HG02798 (cell line): Measurements from ENCODE around the gene AFF2.

Experiments used
- ATAC-seq: cut with Tn5 transposase; IDR thresholded peaks from one replicate; pipeline ENCODE4 v1.9.1; 2021; ENCODE audit warnings: mild to moderate bottlenecking; ENCODE audit not compliant: unreplicated experiment, poor library complexity

The AFF2 gene

DNA sequence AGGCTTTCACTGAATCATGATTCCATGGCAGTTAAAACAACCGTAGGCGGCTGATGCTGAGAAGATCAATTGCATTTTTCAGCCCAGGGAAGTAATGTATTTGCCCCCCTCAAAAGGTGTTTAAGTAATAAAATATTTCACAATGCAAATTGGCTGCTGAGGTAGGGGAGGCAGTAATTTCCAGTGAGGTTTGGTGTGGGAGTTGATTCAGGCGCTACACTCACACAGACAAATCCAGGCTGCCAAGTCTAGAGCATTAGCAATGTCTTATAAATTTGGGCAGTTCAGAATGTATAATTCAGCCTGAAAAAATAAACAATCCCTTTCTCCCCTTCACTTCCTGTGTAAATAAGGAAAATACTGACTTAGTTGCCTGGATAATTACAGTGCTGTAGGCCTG is 543.0 kb downstream of the AFF2 start:
- ATAC-seq: no peak

DNA sequence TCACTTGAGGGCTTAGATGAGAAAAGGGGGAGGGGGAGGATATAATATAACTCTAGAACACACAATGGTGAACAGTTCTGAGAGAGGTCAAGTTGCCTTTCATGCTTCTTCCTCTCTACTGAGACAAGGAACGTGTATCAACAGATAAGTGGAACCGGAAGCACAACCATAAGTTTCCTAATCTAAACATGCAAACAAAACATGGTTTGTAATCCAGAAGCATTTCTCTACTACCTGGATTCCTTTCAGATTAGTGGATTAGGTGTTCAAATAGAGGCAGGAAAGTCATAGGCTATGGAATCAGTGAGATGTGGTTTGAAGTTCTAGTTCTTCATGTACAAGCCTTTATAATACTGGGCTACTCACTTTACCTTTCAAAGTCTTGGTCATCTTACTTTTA is 544.1 kb downstream of the AFF2 start:
- ATAC-seq: no peak

DNA sequence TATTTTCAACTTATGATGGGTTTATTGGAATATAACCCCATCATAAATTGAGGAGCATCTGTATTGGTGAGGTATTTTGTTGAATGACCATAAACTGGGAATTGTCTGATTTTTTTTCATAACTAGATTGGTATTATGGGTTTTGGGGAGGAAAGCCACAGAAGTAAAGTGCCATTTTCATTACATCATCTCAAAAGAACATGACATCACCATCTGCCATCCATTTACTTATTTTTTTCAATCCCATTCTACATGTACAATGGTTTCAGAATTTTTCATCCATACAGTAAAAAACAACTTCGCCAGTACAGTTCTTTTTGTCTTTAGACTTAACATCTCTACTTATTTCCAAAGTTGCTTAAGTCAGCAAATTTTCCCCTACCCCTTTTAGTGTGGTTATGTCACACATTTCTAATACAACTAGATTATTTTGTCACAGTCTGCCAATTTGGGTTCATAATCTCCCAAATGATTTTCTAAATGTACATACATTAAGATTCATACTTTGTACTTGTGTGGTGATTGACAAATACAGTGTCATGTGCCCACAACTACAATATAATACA is 545.3 kb downstream of the AFF2 start:
- ATAC-seq: no peak
